ENCODE measurements around the gene WDR33. TPM values are rescaled to one million over a fixed set of nuclear protein-coding genes. Genes with fewer than 3 reads are reported as not detected.

The WDR33 gene
- total and polyA plus RNA-seq, 2 donors from 2014 or later: 19.8 to 60.2 TPM

DNA sequence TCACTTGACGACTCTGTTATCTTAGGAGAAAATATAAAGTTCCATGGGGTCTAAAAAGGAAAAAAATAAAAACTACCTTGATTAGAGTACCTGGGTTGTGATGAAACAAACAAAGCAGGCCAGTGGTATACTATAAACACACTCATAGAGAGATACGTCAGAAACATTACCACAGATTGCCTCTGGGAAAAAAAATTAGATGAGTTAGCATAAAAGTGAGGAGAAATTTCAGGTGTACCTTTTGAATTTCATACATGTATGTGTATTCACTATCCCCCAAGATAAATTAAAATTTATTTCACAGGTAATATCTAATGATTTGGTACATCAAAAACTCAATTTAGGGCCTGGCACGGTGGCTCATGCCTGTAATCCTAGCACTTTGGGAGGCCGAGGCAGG, 18.2 kb downstream of the WDR33 start:
- Histone ChIP-seq H3K4me1 (ENCODE audit: control insufficient read depth in 2 of 3, insufficient read depth in 2 of 3, low read depth in 1 of 3, low read length in 3 of 3) (no peaks in the 10 kb centered on the region), H3K36me3 (ENCODE audit: control insufficient read depth in 2 of 3, insufficient read depth in 3 of 3, low read length in 3 of 3) (no peaks in the 10 kb centered on the region), H3K9ac (ENCODE audit: low read length in 3 of 3) (no peak overlapping the region), H3K4me3 (ENCODE audit: low read length in 3 of 3) (no peak overlapping the region), H3K27ac (ENCODE audit: low read depth in 2 of 2, low read length in 2 of 2) (no peak overlapping the region), H3K9me3 (ENCODE audit: control insufficient read depth in 2 of 3, insufficient read depth in 1 of 3, low read length in 3 of 3) (no peaks in the 10 kb centered on the region), H3K27me3 (ENCODE audit: control insufficient read depth, insufficient read depth, low read length) (no peaks in the 10 kb centered on the region)
- TF ChIP-seq, protein P1, sequence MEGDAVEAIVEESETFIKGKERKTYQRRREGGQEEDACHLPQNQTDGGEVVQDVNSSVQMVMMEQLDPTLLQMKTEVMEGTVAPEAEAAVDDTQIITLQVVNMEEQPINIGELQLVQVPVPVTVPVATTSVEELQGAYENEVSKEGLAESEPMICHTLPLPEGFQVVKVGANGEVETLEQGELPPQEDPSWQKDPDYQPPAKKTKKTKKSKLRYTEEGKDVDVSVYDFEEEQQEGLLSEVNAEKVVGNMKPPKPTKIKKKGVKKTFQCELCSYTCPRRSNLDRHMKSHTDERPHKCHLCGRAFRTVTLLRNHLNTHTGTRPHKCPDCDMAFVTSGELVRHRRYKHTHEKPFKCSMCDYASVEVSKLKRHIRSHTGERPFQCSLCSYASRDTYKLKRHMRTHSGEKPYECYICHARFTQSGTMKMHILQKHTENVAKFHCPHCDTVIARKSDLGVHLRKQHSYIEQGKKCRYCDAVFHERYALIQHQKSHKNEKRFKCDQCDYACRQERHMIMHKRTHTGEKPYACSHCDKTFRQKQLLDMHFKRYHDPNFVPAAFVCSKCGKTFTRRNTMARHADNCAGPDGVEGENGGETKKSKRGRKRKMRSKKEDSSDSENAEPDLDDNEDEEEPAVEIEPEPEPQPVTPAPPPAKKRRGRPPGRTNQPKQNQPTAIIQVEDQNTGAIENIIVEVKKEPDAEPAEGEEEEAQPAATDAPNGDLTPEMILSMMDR (IDR thresholded peaks at IDR 0.05; ENCODE audit: borderline replicate concordance, extremely low read depth, insufficient read depth): no peak
- DNase-seq (no peak), FAIRE-seq (no peak)
- intact Hi-C loops (cut with DNase I): no loop called here

DNA sequence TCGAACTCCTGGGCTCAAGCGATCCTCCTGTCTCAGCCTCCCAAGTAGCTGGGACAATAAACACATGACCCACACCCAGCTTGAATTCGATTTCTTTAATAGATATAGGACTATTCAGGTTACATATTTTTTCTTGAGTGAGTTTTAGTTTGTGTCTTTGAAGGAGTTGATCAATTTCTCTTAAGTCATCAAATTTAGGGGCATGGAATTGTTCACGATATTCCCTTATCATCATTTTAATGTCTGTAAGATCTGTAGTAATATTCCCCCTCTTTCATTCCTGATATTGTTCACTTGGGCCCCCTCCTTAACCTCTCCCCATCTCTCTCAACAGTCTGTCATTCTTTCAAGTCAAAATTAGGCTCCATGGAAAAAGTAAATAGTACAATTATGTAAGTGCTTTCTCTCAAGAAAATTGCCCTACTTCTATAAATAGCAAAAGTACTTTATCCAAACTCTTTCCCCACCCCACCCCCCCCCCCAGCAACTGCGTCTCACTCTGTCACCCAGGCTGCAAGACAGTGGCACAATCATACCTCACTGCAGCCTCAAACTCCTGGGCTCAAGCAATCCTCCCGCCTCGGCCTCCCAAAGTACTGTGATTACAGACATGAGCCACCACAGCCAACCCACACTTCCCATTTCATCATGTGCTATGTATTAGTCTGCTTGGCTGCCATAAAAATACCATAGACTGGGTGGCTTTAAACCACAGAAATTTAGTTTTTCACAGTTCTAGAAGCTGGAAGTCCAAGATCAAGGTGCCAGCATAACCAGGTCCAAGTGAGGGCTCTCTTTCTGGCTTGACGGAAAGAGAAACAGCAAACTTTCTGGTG, 20.1 kb downstream of the WDR33 start:
- TF ChIP-seq, protein P1 (IDR thresholded peaks at IDR 0.05; ENCODE audit: borderline replicate concordance, extremely low read depth, insufficient read depth): no peak
- Histone ChIP-seq H3K4me1 (ENCODE audit: control insufficient read depth in 2 of 3, insufficient read depth in 2 of 3, low read depth in 1 of 3, low read length in 3 of 3) (peaks cover 0 to 2% (median 0%) of the 10 kb centered on the region in 3 donors), H3K4me3 (ENCODE audit: low read length in 3 of 3) (no peak overlapping the region), H3K27ac (ENCODE audit: low read depth in 2 of 2, low read length in 2 of 2) (no peak overlapping the region), H3K9me3 (ENCODE audit: control insufficient read depth in 2 of 3, insufficient read depth in 1 of 3, low read length in 3 of 3) (no peaks in the 10 kb centered on the region), H3K27me3 (ENCODE audit: control insufficient read depth, insufficient read depth, low read length) (no peaks in the 10 kb centered on the region), H3K9ac (ENCODE audit: low read length in 3 of 3) (no peak overlapping the region), H3K36me3 (ENCODE audit: control insufficient read depth in 2 of 3, insufficient read depth in 3 of 3, low read length in 3 of 3) (no peaks in the 10 kb centered on the region)
- FAIRE-seq: no peak
- DNase-seq: no peak
- intact Hi-C loops (cut with DNase I): no loop called here

DNA sequence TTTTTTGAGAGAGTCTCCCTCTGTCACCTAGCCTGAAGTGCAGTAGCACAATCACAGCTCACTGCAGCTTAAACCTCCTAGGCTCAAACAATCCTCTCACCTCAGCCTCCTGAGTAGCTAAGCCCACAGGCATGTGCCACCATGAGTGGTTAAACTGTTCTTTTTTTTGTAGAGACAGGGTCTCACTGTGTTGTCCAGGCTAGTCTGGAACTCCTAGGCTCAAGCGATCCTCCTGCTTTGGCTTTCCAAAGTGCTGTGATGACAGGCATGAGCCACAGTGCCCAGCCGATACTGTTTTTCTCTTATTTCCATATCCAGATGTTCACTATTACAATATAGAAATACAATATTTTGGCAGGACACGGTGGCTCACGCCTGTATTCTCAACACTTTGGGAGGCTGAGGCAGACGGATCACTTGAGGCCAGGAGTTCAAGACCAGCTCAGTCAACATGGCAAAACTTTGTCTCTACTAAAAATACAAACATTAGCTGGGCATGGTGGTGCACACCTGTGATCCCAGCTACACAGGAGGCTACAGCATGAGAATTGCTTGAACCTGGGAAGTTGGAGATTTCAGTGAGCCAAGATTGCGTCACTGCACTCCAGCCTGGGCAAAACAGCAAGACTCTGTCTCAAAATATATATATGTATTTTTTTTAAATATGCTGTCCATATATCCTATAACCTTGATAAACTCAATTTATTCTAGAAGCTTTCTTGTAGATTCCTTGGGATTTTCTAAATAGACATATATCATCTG, 24.7 kb downstream of the WDR33 start:
- Histone ChIP-seq H3K27ac (ENCODE audit: low read depth in 2 of 2, low read length in 2 of 2) (no peak overlapping the region), H3K4me1 (ENCODE audit: control insufficient read depth in 2 of 3, insufficient read depth in 2 of 3, low read depth in 1 of 3, low read length in 3 of 3) (peaks cover 0 to 5% (median 0%) of the 10 kb centered on the region in 3 donors), H3K27me3 (ENCODE audit: control insufficient read depth, insufficient read depth, low read length) (no peaks in the 10 kb centered on the region), H3K9ac (ENCODE audit: low read length in 3 of 3) (no peak overlapping the region), H3K4me3 (ENCODE audit: low read length in 3 of 3) (no peak overlapping the region), H3K9me3 (ENCODE audit: control insufficient read depth in 2 of 3, insufficient read depth in 1 of 3, low read length in 3 of 3) (no peaks in the 10 kb centered on the region), H3K36me3 (ENCODE audit: control insufficient read depth in 2 of 3, insufficient read depth in 3 of 3, low read length in 3 of 3) (no peaks in the 10 kb centered on the region)
- FAIRE-seq: no peak
- TF ChIP-seq, protein P1 (IDR thresholded peaks at IDR 0.05; ENCODE audit: borderline replicate concordance, extremely low read depth, insufficient read depth): no peak
- intact Hi-C loops (cut with DNase I): no loop called here
- DNase-seq: no peak
